ENCODE results near the gene NDE1.
A peak's percentile ranks its signal among the peaks of the same experiment; 100 is the strongest.
"Not testable (repeated sequence)": the region's sequence is repeated elsewhere in the genome, so short reads cannot be mapped to it uniquely, and the experiment has no call there.

The NDE1 gene

GRCh38 chr16:15643048-15643945 is 6.7 kb upstream of the NDE1 start, which contains the start of gene MARF1:
Gene MARF1 (minus strand): TSS chr16:15643154. CDS start chr16:15639233, 3,921 bp downstream.
- Mint-ChIP-seq H3K27me3 (no peaks in the 10 kb centered on the region), H3K27ac (peak within 1 kb of the TSS; percentile 85), H3K4me1 (peaks cover 49% of the 10 kb centered on the region), H3K36me3 (peaks cover 9% of the 10 kb centered on the region), H3K9me3 (peaks cover 5% of the 10 kb centered on the region), H3K4me3 (peak within 1 kb of the TSS; percentile 92)

GRCh38 chr16:15643946-15644250 is 6.1 kb upstream of the NDE1 start:
- H3K36me3 Mint-ChIP-seq = peaks cover 3% of the 10 kb centered on the region
- H3K27me3 Mint-ChIP-seq = no peaks in the 10 kb centered on the region
- H3K4me1 Mint-ChIP-seq = peaks cover 43% of the 10 kb centered on the region
- peak overlapping the region; percentile 92 for H3K4me3 Mint-ChIP-seq
- peaks cover under 1% of the 10 kb centered on the region for H3K9me3 Mint-ChIP-seq
- H3K27ac Mint-ChIP-seq = peak overlapping the region; percentile 85

- peak overlapping the region; percentile 92 for H3K4me3 Mint-ChIP-seq
- no peaks in the 10 kb centered on the region for H3K9me3 Mint-ChIP-seq
- peak overlapping the region; percentile 85 for H3K27ac Mint-ChIP-seq
- no peaks in the 10 kb centered on the region for H3K27me3 Mint-ChIP-seq
- peaks cover 38% of the 10 kb centered on the region for H3K4me1 Mint-ChIP-seq
- H3K36me3 Mint-ChIP-seq = no peaks in the 10 kb centered on the region
Measured at GRCh38 chr16:15644267-15644961, 5.6 kb upstream of the NDE1 start.

GRCh38 chr16:15644962-15645465 is 5.0 kb upstream of the NDE1 start:
- not testable (repeated sequence) for H3K4me3 Mint-ChIP-seq, H3K27ac Mint-ChIP-seq, H3K27me3 Mint-ChIP-seq, H3K36me3 Mint-ChIP-seq, H3K9me3 Mint-ChIP-seq
- peaks cover 34% of the 10 kb centered on the region for H3K4me1 Mint-ChIP-seq

- not testable (repeated sequence) for H3K27me3 Mint-ChIP-seq, H3K4me3 Mint-ChIP-seq, H3K9me3 Mint-ChIP-seq, H3K27ac Mint-ChIP-seq, H3K36me3 Mint-ChIP-seq
- H3K4me1 Mint-ChIP-seq = peaks cover 26% of the 10 kb centered on the region
Measured at GRCh38 chr16:15646557-15647293, 3.3 kb upstream of the NDE1 start.

GRCh38 chr16:15647294-15648014 is 2.6 kb upstream of the NDE1 start:
- no peaks in the 10 kb centered on the region for H3K9me3 Mint-ChIP-seq
- no peak overlapping the region for H3K4me3 Mint-ChIP-seq
- H3K27ac Mint-ChIP-seq = no peak overlapping the region
- H3K4me1 Mint-ChIP-seq = peaks cover 26% of the 10 kb centered on the region
- no peaks in the 10 kb centered on the region for H3K36me3 Mint-ChIP-seq
- no peaks in the 10 kb centered on the region for H3K27me3 Mint-ChIP-seq

GRCh38 chr16:15648135-15648730 is 1.8 kb upstream of the NDE1 start:
- Mint-ChIP-seq H3K9me3 (no peaks in the 10 kb centered on the region), H3K4me1 (peaks cover 33% of the 10 kb centered on the region), H3K27me3 (no peaks in the 10 kb centered on the region), H3K27ac (no peak overlapping the region), H3K4me3 (no peak overlapping the region), H3K36me3 (no peaks in the 10 kb centered on the region)

- H3K36me3 Mint-ChIP-seq, H3K9me3 Mint-ChIP-seq, H3K27me3 Mint-ChIP-seq: not testable (repeated sequence)
- peak overlapping the region; percentile 88 for H3K4me3 Mint-ChIP-seq
- peaks cover 34% of the 10 kb centered on the region for H3K4me1 Mint-ChIP-seq
- peak overlapping the region; percentile 76 for H3K27ac Mint-ChIP-seq
Measured at GRCh38 chr16:15649311-15649710, 734 bp upstream of the NDE1 start.

GRCh38 chr16:15649727-15650018 is 372 bp upstream of the NDE1 start:
- Mint-ChIP-seq H3K27me3 (no peaks in the 10 kb centered on the region), H3K27ac (peak overlapping the region; percentile 76), H3K4me1 (peaks cover 31% of the 10 kb centered on the region), H3K9me3 (no peaks in the 10 kb centered on the region), H3K4me3 (peak overlapping the region; percentile 88), H3K36me3 (no peaks in the 10 kb centered on the region)

GRCh38 chr16:15650698-15651171 is 690 bp downstream of the NDE1 start:
- peak overlapping the region; percentile 97 for H3K4me3 Mint-ChIP-seq
- no peaks in the 10 kb centered on the region for H3K9me3 Mint-ChIP-seq
- H3K36me3 Mint-ChIP-seq = no peaks in the 10 kb centered on the region
- peaks cover 31% of the 10 kb centered on the region for H3K4me1 Mint-ChIP-seq
- H3K27ac Mint-ChIP-seq = peak overlapping the region; percentile 90
- H3K27me3 Mint-ChIP-seq = no peaks in the 10 kb centered on the region

- H3K36me3 Mint-ChIP-seq = peaks cover 1% of the 10 kb centered on the region
- peaks cover 46% of the 10 kb centered on the region for H3K4me1 Mint-ChIP-seq
- no peak overlapping the region for H3K27ac Mint-ChIP-seq
- H3K27me3 Mint-ChIP-seq = no peaks in the 10 kb centered on the region
- peak overlapping the region; percentile 97 for H3K4me3 Mint-ChIP-seq
- H3K9me3 Mint-ChIP-seq = no peaks in the 10 kb centered on the region
Measured at GRCh38 chr16:15652293-15653001, 2.4 kb downstream of the NDE1 start.

- H3K4me3 Mint-ChIP-seq = peak overlapping the region; percentile 68
- peaks cover 2% of the 10 kb centered on the region for H3K36me3 Mint-ChIP-seq
- no peaks in the 10 kb centered on the region for H3K9me3 Mint-ChIP-seq
- H3K4me1 Mint-ChIP-seq = peaks cover 54% of the 10 kb centered on the region
- no peak overlapping the region for H3K27ac Mint-ChIP-seq
- H3K27me3 Mint-ChIP-seq = no peaks in the 10 kb centered on the region
Measured at GRCh38 chr16:15653227-15653626, 3.2 kb downstream of the NDE1 start.

- Mint-ChIP-seq H3K27me3 (no peaks in the 10 kb centered on the region), H3K4me3 (no peak overlapping the region), H3K27ac (no peak overlapping the region), H3K4me1 (peaks cover 63% of the 10 kb centered on the region), H3K9me3 (no peaks in the 10 kb centered on the region), H3K36me3 (peaks cover 5% of the 10 kb centered on the region)
Measured at GRCh38 chr16:15654591-15654990, 4.5 kb downstream of the NDE1 start.

GRCh38 chr16:15655561-15655960 is 5.5 kb downstream of the NDE1 start:
- H3K27ac Mint-ChIP-seq = not testable (repeated sequence)

More at GRCh38 chr16:15655561-15655960, 5.5 kb downstream of the NDE1 start:
- not testable (repeated sequence) for H3K36me3 Mint-ChIP-seq, H3K4me3 Mint-ChIP-seq, H3K27me3 Mint-ChIP-seq, H3K9me3 Mint-ChIP-seq
- peaks cover 68% of the 10 kb centered on the region for H3K4me1 Mint-ChIP-seq
